ENCODE results near the gene PFKL.

The PFKL gene

DNA sequence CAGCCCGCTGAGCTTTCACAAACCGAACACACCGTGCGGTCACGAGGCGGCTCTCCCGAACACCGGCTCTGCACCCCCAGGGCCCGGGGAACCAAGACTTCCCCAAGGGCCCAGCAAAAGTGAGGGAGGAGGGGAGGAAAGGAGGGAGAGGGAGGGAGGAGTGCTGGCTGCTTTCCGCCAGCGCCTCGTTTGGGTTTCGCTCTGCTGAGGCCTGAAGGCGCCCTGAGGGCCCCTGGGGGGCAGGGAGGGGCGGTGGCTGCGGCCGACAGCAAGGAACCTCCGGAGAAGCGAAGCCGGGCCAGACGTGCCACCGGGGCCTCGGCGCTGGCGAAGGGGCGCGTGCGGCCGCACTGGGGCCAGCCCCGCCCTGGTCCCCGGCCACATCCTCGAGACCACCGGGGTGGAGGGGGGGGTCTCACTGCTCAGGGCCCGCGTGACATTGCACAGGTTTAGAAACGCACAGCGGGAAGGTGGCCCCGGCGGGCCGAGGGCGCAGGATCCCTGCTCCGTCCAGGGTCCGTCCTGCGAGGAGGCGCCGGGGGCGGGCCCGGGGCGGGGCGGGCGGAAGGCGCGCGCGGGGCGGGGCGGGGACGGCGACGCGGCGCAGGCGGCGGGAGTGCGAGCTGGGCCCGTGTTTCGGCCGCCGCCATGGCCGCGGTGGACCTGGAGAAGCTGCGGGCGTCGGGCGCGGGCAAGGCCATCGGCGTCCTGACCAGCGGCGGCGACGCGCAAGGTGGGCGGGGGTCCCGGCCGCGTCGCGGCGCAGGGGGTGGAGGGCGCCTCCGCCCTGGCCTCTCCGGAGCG lies at the start of gene PFKL:
Gene PFKL (plus strand): TSS at position 596 of the 804 bp plus-strand sequence. CDS start 53 bp downstream, at position 649.
- DNase-seq = peak; percentile 98
- peaks cover 19% of the 10 kb centered on the region for H3K4me1 ChIP-seq (ENCODE audit: low read length)
- H3K27ac ChIP-seq (ENCODE audit: low read length) = peak within 1 kb of the TSS; percentile 84

DNA sequence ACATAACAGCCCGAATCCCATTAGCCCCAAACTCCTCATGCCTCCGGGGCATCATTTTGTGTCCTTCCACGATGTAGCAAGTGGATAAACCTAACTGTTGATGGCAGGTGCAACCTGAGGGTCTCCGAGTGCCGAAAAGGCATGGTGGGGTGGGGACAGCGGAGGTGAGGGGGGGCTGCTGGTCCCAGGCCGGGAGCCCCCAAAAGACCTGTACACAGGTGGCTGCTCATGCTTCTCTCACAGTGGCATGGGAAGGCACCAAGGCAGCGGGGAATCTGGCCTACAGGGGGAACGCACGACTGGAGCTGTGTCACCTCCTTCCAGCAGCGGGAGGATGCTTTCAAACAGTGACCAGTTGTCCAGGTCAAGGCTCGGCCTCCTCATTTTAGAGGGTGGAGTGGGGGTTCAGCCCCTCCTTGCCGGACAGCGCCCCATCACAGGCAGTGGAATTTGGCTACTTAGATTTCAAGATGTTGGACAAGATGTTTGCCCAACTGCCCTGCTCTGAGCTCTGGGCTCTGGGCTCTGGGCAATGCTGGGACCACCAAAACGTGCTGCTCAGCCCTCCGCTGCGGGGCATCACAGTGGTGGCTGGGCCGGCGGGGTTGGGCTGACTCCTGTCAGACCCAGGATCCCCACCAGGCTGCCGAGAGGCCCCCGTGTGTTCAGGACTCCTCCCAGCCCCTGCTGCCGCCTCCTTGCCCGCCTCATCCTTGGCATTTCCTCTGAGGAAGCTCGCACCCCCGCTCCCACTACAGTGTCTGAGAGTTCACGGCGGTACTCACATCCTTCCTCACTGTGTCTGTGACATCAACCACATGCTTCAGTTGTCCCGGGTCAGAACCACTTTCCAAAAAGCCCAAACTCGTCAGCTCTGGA lies 45.8 kb upstream of the PFKL start:
- Histone ChIP-seq H3K9ac (ENCODE audit: low read length) (no peak overlapping the region), H3K4me1 (ENCODE audit: low read length) (no peaks in the 10 kb centered on the region), H4K20me1 (ENCODE audit: insufficient read depth, low read length) (no peaks in the 10 kb centered on the region), H3K79me2 (ENCODE audit: low read length) (no peaks in the 10 kb centered on the region), H3F3A (ENCODE audit: insufficient read depth, low read length) (no peaks in the 10 kb centered on the region), H3K9me3 (replicated peaks; ENCODE audit: insufficient read depth, low read length) (no peaks in the 10 kb centered on the region), H3K4me2 (ENCODE audit: low read depth, low read length) (no peak overlapping the region), H3K27ac (ENCODE audit: low read length) (no peak overlapping the region), H3K27me3 (replicated peaks; ENCODE audit: insufficient read depth, low read length) (peaks cover 42% of the 10 kb centered on the region), H3K36me3 (replicated peaks; ENCODE audit: insufficient read depth, low read length) (no peaks in the 10 kb centered on the region), H3K4me3 (ENCODE audit: low read length) (no peak overlapping the region), H2AFZ (ENCODE audit: low read length) (no peak overlapping the region), H3K9me2 (replicated peaks; ENCODE audit: insufficient read depth, low read length) (no peaks in the 10 kb centered on the region)
- DNase-seq = peak; percentile 49
- peak; percentile 58; the same call in 1 of the 2 replicates for TF ChIP-seq EZH2phosphoT487 (IDR thresholded peaks at IDR 0.05; ENCODE audit: low read length)
- TF ChIP-seq EZH2 (optimal IDR thresholded peaks at IDR 0.05; ENCODE audit: low read depth, low read length) = no peak
- TF ChIP-seq, protein P1, sequence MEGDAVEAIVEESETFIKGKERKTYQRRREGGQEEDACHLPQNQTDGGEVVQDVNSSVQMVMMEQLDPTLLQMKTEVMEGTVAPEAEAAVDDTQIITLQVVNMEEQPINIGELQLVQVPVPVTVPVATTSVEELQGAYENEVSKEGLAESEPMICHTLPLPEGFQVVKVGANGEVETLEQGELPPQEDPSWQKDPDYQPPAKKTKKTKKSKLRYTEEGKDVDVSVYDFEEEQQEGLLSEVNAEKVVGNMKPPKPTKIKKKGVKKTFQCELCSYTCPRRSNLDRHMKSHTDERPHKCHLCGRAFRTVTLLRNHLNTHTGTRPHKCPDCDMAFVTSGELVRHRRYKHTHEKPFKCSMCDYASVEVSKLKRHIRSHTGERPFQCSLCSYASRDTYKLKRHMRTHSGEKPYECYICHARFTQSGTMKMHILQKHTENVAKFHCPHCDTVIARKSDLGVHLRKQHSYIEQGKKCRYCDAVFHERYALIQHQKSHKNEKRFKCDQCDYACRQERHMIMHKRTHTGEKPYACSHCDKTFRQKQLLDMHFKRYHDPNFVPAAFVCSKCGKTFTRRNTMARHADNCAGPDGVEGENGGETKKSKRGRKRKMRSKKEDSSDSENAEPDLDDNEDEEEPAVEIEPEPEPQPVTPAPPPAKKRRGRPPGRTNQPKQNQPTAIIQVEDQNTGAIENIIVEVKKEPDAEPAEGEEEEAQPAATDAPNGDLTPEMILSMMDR (IDR thresholded peaks at IDR 0.05; ENCODE audit: low read length) = peak; percentile 63

More for the DNA sequence above, at the start of gene PFKL:
- Histone ChIP-seq H3K79me2 (ENCODE audit: low read length) (peaks cover 42% of the 10 kb centered on the region), H3K9ac (ENCODE audit: low read length) (peak within 1 kb of the TSS; percentile 78), H3K27me3 (replicated peaks; ENCODE audit: insufficient read depth, low read length) (peaks cover 17% of the 10 kb centered on the region), H4K20me1 (ENCODE audit: insufficient read depth, low read length) (0 out of 2 replicates have a peak, but pooled peaks cover 4% of the 10 kb centered on the region), H3K36me3 (replicated peaks; ENCODE audit: insufficient read depth, low read length) (no peaks in the 10 kb centered on the region), H3K4me2 (ENCODE audit: low read depth, low read length) (peak within 1 kb of the TSS; percentile 94), H3K4me3 (ENCODE audit: low read length) (peak within 1 kb of the TSS; percentile 82), H3F3A (ENCODE audit: insufficient read depth, low read length) (peaks cover 19% of the 10 kb centered on the region), H2AFZ (ENCODE audit: low read length) (peak within 1 kb of the TSS; percentile 33), H3K9me3 (replicated peaks; ENCODE audit: insufficient read depth, low read length) (no peaks in the 10 kb centered on the region), H3K9me2 (replicated peaks; ENCODE audit: insufficient read depth, low read length) (no peaks in the 10 kb centered on the region)
- no peak for TF ChIP-seq EZH2 (optimal IDR thresholded peaks at IDR 0.05; ENCODE audit: low read depth, low read length)
- TF ChIP-seq, protein P1 (IDR thresholded peaks at IDR 0.05; ENCODE audit: low read length) = 0 out of 2 replicates have a peak, but pooled peaks have one; percentile 4

DNA sequence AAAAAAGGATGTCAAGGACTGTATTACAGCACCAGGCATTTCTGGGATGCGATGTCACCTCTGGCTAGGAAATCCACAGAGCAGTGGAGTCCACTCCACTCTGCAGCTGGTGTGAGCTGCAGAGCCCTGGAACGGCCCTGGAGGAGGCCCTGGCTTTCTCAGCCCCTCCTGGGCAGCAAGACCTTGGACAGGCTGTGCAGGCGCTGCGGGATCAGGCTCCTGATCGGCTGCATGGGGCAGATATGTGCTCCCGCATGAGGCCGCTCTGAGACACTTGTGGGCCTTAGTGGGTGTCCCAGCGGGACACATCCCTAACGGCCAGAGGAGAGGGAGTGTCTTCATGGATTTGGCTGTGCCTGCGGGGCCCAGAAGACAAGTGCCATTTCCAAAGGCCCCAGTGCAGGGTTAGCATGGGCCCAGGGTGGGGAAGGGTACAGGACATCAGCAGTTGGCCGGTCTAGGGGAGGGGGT lies 44.3 kb upstream of the PFKL start:
- Histone ChIP-seq H3K36me3 (replicated peaks; ENCODE audit: insufficient read depth, low read length) (no peaks in the 10 kb centered on the region), H3K4me1 (ENCODE audit: low read length) (no peaks in the 10 kb centered on the region), H3F3A (ENCODE audit: insufficient read depth, low read length) (no peaks in the 10 kb centered on the region), H3K4me2 (ENCODE audit: low read depth, low read length) (no peak overlapping the region), H3K9me3 (replicated peaks; ENCODE audit: insufficient read depth, low read length) (no peaks in the 10 kb centered on the region), H3K9ac (ENCODE audit: low read length) (no peak overlapping the region), H4K20me1 (ENCODE audit: insufficient read depth, low read length) (no peaks in the 10 kb centered on the region), H3K27me3 (replicated peaks; ENCODE audit: insufficient read depth, low read length) (peaks cover 56% of the 10 kb centered on the region), H3K79me2 (ENCODE audit: low read length) (no peaks in the 10 kb centered on the region), H3K9me2 (replicated peaks; ENCODE audit: insufficient read depth, low read length) (no peaks in the 10 kb centered on the region), H3K4me3 (ENCODE audit: low read length) (no peak overlapping the region), H2AFZ (ENCODE audit: low read length) (no peak overlapping the region), H3K27ac (ENCODE audit: low read length) (no peak overlapping the region)
- TF ChIP-seq EZH2 (optimal IDR thresholded peaks at IDR 0.05; ENCODE audit: low read depth, low read length) = no peak
- TF ChIP-seq EZH2phosphoT487 (IDR thresholded peaks at IDR 0.05; ENCODE audit: low read length) = no peak
- TF ChIP-seq, protein P1 (IDR thresholded peaks at IDR 0.05; ENCODE audit: low read length) = no peak
- no peak for DNase-seq

Data from MM.1S (cell line).